KOPT-K1 (cell line): ENCODE results near the gene SREBF2.

Experiments
- H3K27ac ChIP-seq: fragments of 200-600 bp; sonication (generic); 2 replicates; pipeline ENCODE4 v1.5.1; 2016; ENCODE audit warnings: antibody characterized with exemption, mild to moderate bottlenecking, low read depth, low read length; ENCODE audit not compliant: poor library complexity, severe bottlenecking
- H3K36me3 ChIP-seq: fragments of 200-600 bp; sonication (generic); 2 replicates; pipeline ENCODE4 v1.5.1; 2017; ENCODE audit warnings: antibody characterized with exemption, mild to moderate bottlenecking, low read length, moderate library complexity; ENCODE audit not compliant: insufficient read depth
- H3K9me3 ChIP-seq: fragments of 200-600 bp; sonication (generic); 2 replicates; pipeline ENCODE4 v1.5.1; 2017; ENCODE audit warnings: antibody characterized with exemption, low read length, mild to moderate bottlenecking; ENCODE audit not compliant: insufficient read depth, poor library complexity, severe bottlenecking

The SREBF2 gene

GRCh38 chr22:41902016-41902415 lies 69.1 kb downstream of the SREBF2 start:
- no peaks in the 10 kb centered on the region for H3K9me3 ChIP-seq
- no peak overlapping the region for H3K27ac ChIP-seq
- H3K36me3 ChIP-seq: peaks cover 99% of the 10 kb centered on the region

- no peaks in the 10 kb centered on the region for H3K9me3 ChIP-seq
- H3K27ac ChIP-seq: no peak overlapping the region
- H3K36me3 ChIP-seq: peaks cover 99% of the 10 kb centered on the region
Measured at GRCh38 chr22:41902932-41903421, 70.1 kb downstream of the SREBF2 start.

GRCh38 chr22:41904450-41905410 lies 71.8 kb downstream of the SREBF2 start:
- Histone ChIP-seq H3K9me3 (no peaks in the 10 kb centered on the region), H3K36me3 (peaks cover 82% of the 10 kb centered on the region), H3K27ac (no peak overlapping the region)

- Histone ChIP-seq H3K27ac (no peak overlapping the region), H3K36me3 (peaks cover 73% of the 10 kb centered on the region), H3K9me3 (no peaks in the 10 kb centered on the region)
Measured at GRCh38 chr22:41905411-41906202, 72.7 kb downstream of the SREBF2 start.

GRCh38 chr22:41906822-41907221 lies 73.9 kb downstream of the SREBF2 start:
- no peak overlapping the region for H3K27ac ChIP-seq
- no peaks in the 10 kb centered on the region for H3K9me3 ChIP-seq
- H3K36me3 ChIP-seq: peaks cover 62% of the 10 kb centered on the region

- Histone ChIP-seq H3K27ac (no peak overlapping the region), H3K9me3 (no peaks in the 10 kb centered on the region), H3K36me3 (peaks cover 53% of the 10 kb centered on the region)
Measured at GRCh38 chr22:41907436-41908401, 74.8 kb downstream of the SREBF2 start.

GRCh38 chr22:41908411-41909309 lies 75.8 kb downstream of the SREBF2 start:
- Histone ChIP-seq H3K9me3 (no peaks in the 10 kb centered on the region), H3K27ac (no peak overlapping the region), H3K36me3 (peaks cover 44% of the 10 kb centered on the region)

- H3K36me3 ChIP-seq: peaks cover 36% of the 10 kb centered on the region
- no peak overlapping the region for H3K27ac ChIP-seq
- no peaks in the 10 kb centered on the region for H3K9me3 ChIP-seq
Measured at GRCh38 chr22:41909310-41910049, 76.6 kb downstream of the SREBF2 start.

- Histone ChIP-seq H3K36me3 (peaks cover 27% of the 10 kb centered on the region), H3K9me3 (no peaks in the 10 kb centered on the region), H3K27ac (no peak overlapping the region)
Measured at GRCh38 chr22:41910050-41911000, 77.4 kb downstream of the SREBF2 start.

- Histone ChIP-seq H3K27ac (no peak overlapping the region), H3K9me3 (no peaks in the 10 kb centered on the region), H3K36me3 (peaks cover 19% of the 10 kb centered on the region)
Measured at GRCh38 chr22:41911001-41911611, 78.2 kb downstream of the SREBF2 start.

GRCh38 chr22:41912338-41913039 lies 79.6 kb downstream of the SREBF2 start:
- Histone ChIP-seq H3K9me3 (no peaks in the 10 kb centered on the region), H3K36me3 (peaks cover 5% of the 10 kb centered on the region; the same call in 1 of the 2 replicates), H3K27ac (no peak overlapping the region)
